ENCODE data around the gene MAMDC2.

Gene MAMDC2

DNA sequence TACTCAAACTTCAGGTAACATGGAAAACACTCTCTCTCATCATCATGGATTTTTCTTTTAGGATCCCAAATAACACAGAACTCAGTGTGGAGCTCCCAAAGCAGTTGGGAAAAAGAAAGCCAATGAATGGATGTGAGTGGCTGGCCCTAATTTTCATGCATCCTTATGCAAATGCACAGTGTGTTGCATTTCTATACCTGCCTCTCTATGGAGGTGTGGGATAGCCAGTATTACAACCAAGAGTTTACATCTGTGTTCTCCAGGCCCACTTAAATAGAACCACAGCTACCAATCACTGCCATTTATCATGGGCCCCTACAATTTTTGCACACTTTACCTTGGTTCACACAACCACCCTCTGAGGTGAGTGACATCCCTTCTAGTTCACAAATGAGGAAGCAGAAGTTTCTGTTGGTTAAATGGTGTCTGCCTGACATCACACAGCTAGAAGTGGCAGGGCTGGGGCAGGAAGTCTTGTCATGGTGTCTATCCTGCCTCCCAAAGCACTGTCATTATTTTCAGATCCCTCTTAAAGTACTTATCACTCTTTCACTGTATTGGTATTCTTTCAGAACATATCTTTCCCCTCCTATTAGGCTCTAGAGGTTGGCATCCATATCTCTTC, 17.3 kb downstream of the MAMDC2 start:
- no peak for DNase-seq (ENCODE audit: low read depth in 3 of 3, low spot score in 1 of 3)

DNA sequence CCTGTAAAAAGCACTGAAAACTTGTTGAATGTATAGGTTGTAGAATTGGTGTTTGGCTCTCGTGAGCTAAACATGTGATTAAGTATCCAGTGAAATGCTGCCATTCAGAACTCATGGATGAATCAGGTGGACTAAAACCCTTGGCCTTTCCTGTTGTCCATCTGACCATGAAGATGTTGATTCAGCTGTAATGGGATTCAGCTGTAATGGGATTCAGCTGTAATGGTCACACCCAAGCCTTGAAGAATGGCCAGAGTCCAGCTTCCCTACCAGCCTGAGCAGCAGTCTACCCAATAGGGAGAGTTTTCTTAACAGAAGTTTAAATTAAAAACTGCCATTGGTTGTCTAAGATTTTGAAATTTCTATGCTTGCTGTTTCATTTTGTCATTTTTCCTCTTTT, 18.1 kb downstream of the MAMDC2 start:
- no peak for DNase-seq (ENCODE audit: low read depth in 3 of 3, low spot score in 1 of 3)

GRCh38 chr9:70064496-70064895, 20.8 kb downstream of the MAMDC2 start:
- DNase-seq (ENCODE audit: low read depth in 3 of 3, low spot score in 1 of 3): no peak

- no peak for DNase-seq (ENCODE audit: low read depth in 3 of 3, low spot score in 1 of 3)
Measured at GRCh38 chr9:70065572-70065971, 21.9 kb downstream of the MAMDC2 start.

GRCh38 chr9:70066418-70066817, 22.8 kb downstream of the MAMDC2 start:
- DNase-seq (ENCODE audit: low read depth in 3 of 3, low spot score in 1 of 3): no peak

DNA sequence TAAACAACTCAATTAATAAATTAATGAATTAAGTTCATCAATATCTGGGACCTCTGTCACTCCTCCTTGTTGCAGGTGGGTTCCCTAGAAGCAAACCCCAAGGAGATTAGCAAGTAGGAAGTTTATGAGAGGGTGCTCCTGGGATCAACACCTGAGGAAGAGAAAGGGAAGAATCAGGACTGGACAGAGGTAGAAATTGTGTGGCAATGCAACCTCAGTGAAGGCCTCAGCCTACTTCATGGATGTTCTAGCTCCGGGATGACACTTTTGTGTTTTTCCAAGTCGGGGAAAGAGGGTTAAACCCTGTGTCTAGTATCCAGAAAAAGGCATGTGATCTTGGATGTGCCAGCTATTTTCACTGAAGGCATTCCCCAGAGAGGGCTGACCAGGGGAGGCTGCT, 23.2 kb downstream of the MAMDC2 start:
- DNase-seq (ENCODE audit: low read depth in 3 of 3, low spot score in 1 of 3): no peak

- DNase-seq (ENCODE audit: low read depth in 3 of 3, low spot score in 1 of 3): no peak
Measured at GRCh38 chr9:70069704-70070103, 26.1 kb downstream of the MAMDC2 start.

DNA sequence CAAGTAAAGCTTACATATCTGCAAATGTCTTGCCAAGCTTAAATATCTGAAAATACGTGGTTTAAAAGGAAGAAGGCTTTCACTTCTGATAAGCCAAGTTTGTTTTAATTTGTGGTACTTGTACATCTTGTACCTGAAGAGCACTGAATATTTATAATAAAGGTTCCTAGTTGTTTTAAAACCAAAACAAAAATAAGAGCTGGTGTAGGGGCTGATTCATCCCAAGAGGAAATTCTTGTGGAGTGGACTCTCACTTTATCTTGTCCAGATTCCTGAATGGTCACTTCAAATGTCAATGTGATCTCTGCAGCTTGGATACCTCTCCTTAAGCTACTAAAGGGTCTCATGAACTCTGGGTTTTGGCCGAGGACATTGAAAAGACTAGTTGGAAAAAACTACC, 29.5 kb downstream of the MAMDC2 start:
- DNase-seq (ENCODE audit: low read depth in 3 of 3, low spot score in 1 of 3): no peak

DNA sequence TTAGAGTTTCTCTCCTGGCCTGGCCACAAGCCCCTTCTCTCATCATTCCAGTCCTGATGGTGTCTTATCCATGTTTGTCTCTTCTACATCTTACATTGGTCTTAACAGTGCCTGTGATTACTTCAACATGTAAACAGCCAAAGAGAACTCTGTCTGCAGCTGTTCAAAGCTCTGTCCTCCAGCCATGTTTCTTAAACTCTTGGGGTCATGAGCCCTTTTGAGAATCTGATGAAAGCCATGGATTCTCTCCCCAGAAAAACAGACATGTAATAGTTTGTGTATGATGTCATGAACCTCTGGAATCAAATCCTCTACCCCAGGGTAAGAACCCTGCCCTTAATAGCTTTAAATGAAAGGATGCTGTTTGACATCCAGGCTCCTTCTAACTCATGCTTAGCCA, 30.1 kb downstream of the MAMDC2 start:
- DNase-seq (ENCODE audit: low read depth in 3 of 3, low spot score in 1 of 3): no peak

DNA sequence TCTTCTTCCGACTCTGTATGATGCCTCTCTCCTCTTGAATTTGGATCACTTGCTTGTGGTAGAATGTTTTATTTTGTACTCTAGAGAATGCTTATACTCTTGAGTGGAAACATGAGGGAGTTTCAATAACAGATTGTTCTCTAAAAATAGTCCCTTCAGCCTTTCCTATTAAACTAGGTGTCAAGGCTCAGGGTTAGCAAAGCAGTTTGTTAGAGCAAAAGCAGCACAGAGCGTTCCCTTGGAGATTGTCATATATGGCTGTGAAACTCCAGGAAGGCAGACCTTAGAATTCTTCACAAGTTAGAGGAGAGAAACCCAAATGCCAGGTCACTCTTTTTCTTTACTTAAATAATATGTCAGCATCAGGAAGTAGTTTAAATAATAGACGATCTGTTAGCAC, 33.0 kb downstream of the MAMDC2 start:
- no peak for DNase-seq (ENCODE audit: low read depth in 3 of 3, low spot score in 1 of 3)

DNA sequence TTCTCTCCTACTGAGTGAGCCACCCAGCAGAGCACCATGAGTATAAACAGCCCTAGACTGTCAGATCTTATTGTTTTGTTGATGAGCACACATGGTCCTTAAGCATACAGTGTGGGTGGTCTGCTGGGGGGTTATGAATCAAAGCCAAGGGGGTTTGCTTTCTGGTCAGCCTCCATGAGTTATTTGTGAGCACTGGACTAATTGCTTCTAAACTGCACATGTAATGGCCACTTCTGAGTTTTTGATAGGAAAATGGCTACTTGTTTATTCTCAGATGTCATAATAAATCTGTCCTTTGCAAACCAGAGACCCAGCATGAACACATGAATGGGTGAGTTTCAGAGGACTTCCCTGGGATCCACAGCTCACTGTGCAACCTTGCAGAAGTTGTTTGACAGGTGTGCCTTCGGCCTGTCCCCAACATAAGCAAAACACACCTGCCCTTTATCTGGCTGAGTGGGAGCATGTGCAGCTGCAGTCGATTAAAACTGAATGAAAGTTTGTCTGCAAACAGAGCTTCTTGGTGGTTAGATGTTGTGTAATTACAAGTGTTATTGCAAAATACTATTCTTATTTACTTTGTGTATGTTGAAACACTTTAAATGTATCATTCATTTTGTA, 35.9 kb downstream of the MAMDC2 start:
- DNase-seq (ENCODE audit: low read depth in 3 of 3, low spot score in 1 of 3): no peak

GRCh38 chr9:70080481-70081119, 37.0 kb downstream of the MAMDC2 start:
- DNase-seq (ENCODE audit: low read depth in 3 of 3, low spot score in 1 of 3): no peak

DNA sequence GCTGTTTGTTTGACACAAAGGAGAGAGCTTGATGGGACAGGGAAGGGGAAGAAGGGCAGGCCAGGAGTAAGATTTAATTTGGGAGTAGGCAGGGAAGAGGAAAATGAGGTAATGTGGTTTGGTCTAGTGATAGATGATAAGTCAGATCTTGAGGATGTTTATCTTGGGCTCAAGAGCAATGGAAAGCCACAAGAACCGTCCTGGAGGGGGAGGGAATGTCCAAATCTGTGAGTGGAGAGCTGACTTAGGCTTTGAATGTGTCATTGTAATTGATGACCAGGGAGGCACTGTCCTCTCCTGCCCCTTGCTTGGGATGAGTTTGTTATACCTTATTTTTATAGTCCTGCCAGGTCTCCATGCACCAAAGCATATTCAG, 37.5 kb downstream of the MAMDC2 start:
- no peak for DNase-seq (ENCODE audit: low read depth in 3 of 3, low spot score in 1 of 3)

GRCh38 chr9:70083429-70083828, 39.8 kb downstream of the MAMDC2 start:
- no peak for DNase-seq (ENCODE audit: low read depth in 3 of 3, low spot score in 1 of 3)

GRCh38 chr9:70085241-70085640, 41.6 kb downstream of the MAMDC2 start:
- DNase-seq (ENCODE audit: low read depth in 3 of 3, low spot score in 1 of 3): no peak

DNA sequence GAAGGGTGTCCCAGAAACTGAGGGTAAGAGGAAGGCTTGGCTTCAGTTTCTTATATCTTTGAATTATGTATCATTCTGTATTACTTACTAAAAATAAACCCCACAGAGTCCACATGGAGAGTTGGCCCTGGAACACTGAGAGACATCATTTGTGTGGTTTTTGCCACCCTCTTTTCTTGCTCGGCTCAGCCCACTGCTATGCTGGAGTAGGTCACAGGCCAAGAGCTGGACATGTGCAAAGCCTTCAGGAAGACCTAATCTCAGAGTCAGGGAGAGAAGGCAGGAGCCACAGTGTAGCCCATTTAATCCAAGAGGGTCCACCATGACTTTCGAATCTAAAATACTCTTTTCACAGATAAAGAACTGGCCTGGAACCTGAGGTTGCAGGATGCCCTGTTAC, 47.5 kb downstream of the MAMDC2 start:
- DNase-seq (ENCODE audit: low read depth in 3 of 3, low spot score in 1 of 3): no peak

GRCh38 chr9:70091572-70091971, 47.9 kb downstream of the MAMDC2 start:
- DNase-seq (ENCODE audit: low read depth in 3 of 3, low spot score in 1 of 3): no peak

GRCh38 chr9:70092190-70092589, 48.5 kb downstream of the MAMDC2 start:
- no peak for DNase-seq (ENCODE audit: low read depth in 3 of 3, low spot score in 1 of 3)

GRCh38 chr9:70093095-70093494, 49.4 kb downstream of the MAMDC2 start:
- DNase-seq (ENCODE audit: low read depth in 3 of 3, low spot score in 1 of 3): no peak

DNA sequence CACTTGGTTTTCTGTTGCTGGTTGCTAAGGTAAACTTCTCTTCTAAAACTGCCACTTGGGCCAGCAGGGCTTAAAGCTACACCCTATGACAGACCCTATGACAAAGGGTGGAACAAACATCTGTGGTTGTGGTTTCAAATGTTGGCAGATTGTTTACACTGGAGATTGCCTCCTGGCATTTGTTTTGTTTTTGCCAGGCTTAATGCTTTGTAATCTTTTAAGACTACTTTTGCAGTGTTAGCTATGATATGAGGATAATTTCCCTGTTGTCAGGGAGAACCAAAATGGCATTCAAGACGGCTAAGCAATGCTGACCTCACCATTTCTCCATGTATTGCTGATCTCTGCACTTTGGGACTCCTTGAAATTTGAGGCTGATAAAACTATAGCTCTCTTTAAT, 50.3 kb downstream of the MAMDC2 start:
- no peak for DNase-seq (ENCODE audit: low read depth in 3 of 3, low spot score in 1 of 3)

GRCh38 chr9:70094747-70095146, 51.1 kb downstream of the MAMDC2 start:
- DNase-seq (ENCODE audit: low read depth in 3 of 3, low spot score in 1 of 3): no peak

DNA sequence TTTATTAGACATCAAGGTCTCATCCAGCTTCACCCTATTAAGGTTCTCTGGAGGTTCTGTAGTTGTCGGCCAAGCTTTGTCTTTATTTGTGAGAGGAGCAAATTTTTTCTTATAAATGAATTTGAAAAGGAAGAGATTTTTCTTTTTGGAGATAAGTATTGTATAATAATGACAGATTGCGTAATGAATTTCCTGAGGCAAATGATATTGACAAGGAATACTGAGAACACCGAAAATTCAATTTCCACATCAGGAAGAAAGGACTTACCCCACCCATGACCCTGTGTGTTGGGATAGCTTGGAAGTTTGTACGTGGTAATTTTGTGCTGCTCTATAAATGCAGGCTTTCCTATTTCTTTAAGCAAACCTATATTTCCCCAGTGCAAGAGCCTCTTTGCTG, 53.5 kb downstream of the MAMDC2 start:
- DNase-seq (ENCODE audit: low read depth in 3 of 3, low spot score in 1 of 3): no peak

- DNase-seq (ENCODE audit: low read depth in 3 of 3, low spot score in 1 of 3): no peak
Measured at GRCh38 chr9:70100362-70100761, 56.7 kb downstream of the MAMDC2 start.

All from stimulated activated CD4-positive, alpha-beta T cell treated with anti-CD3 and anti-CD28 coated beads, TNF-alpha, amount 100 ng/mL, for 1 hour (primary cell).